H9 (cell line): ENCODE measurements around the gene CNOT11. TPM values are rescaled to one million over a fixed set of nuclear protein-coding genes. Genes with fewer than 3 reads are reported as not detected.
A peak's percentile ranks its signal among the peaks of the same experiment; 100 is the strongest.

ENCODE experiments used
- DNase-seq: peaks from one replicate; pipeline ENCODE4 v3.0.0-alpha.2; 2017
- H2AFZ ChIP-seq: one replicate; pipeline ENCODE4 v1.6.1; 2013; ENCODE audit warnings: mild to moderate bottlenecking, low read length, control low read depth, moderate library complexity
- H2AK5ac ChIP-seq: 2 replicates; pipeline ENCODE4 v1.6.1; 2013; ENCODE audit warnings: low read length, control low read depth, mixed read lengths; ENCODE audit not compliant: insufficient read length
- H2BK120ac ChIP-seq: one replicate; pipeline ENCODE4 v1.6.1; 2013; ENCODE audit warnings: low read depth, mild to moderate bottlenecking, low read length, control low read depth, inconsistent platforms; ENCODE audit not compliant: poor library complexity, severe bottlenecking
- H2BK12ac ChIP-seq: 2 replicates; pipeline ENCODE4 v1.6.1; 2013; ENCODE audit warnings: low read length, control low read depth, mixed read lengths, low read depth; ENCODE audit not compliant: insufficient read length
- H2BK15ac ChIP-seq: 2 replicates; pipeline ENCODE4 v1.6.1; 2013; ENCODE audit warnings: low read depth, low read length, control low read depth
- H2BK20ac ChIP-seq: one replicate; pipeline ENCODE4 v1.6.1; 2013; ENCODE audit warnings: low read depth, mild to moderate bottlenecking, low read length, control low read depth, inconsistent platforms; ENCODE audit not compliant: poor library complexity, severe bottlenecking
- H2BK5ac ChIP-seq: 2 replicates; pipeline ENCODE4 v1.6.1; 2013; ENCODE audit warnings: low read length, control low read depth, mixed read lengths; ENCODE audit not compliant: insufficient read length
- H3K14ac ChIP-seq: 2 replicates; pipeline ENCODE4 v1.6.1; 2013; ENCODE audit warnings: low read length, control low read depth; ENCODE audit not compliant: insufficient read depth
- H3K18ac ChIP-seq: 2 replicates; pipeline ENCODE4 v1.6.1; 2013; ENCODE audit warnings: low read depth, mild to moderate bottlenecking, mixed read lengths, low read length, control low read depth; ENCODE audit not compliant: insufficient read length
- H3K23ac ChIP-seq: 2 replicates; pipeline ENCODE4 v1.6.1; 2013; ENCODE audit warnings: low read length, control low read depth, mixed read lengths, low read depth; ENCODE audit not compliant: insufficient read length
- H3K23me2 ChIP-seq: 2 replicates; pipeline ENCODE4 v1.6.1; 2013; ENCODE audit warnings: low read depth, mild to moderate bottlenecking, mixed read lengths, low read length, control low read depth; ENCODE audit not compliant: insufficient read length, poor library complexity, severe bottlenecking
- H3K27ac ChIP-seq: 2 replicates; pipeline ENCODE4 v1.5.1; 2013; ENCODE audit warnings: low read length, control low read depth, mixed read lengths, low read depth; ENCODE audit not compliant: insufficient read length
- H3K27me3 ChIP-seq: 2 replicates; pipeline ENCODE4 v1.6.1; 2013; ENCODE audit warnings: low read length, control low read depth, inconsistent platforms; ENCODE audit not compliant: insufficient read depth
- H3K4ac ChIP-seq: 2 replicates; pipeline ENCODE4 v1.6.1; 2013; ENCODE audit warnings: low read depth, mild to moderate bottlenecking, control low read depth, inconsistent platforms, low read length, moderate library complexity
- H3K4me1 ChIP-seq: 2 replicates; pipeline ENCODE4 v1.6.1; 2013; ENCODE audit warnings: low read length, control low read depth, inconsistent platforms; ENCODE audit not compliant: insufficient read depth
- H3K4me2 ChIP-seq: 2 replicates; pipeline ENCODE4 v1.6.1; 2013; ENCODE audit warnings: low read length, control low read depth, mixed read lengths; ENCODE audit not compliant: insufficient read length, insufficient read depth
- H3K56ac ChIP-seq: 2 replicates; pipeline ENCODE4 v1.6.1; 2013; ENCODE audit warnings: low read depth, mild to moderate bottlenecking, mixed read lengths, low read length, control low read depth; ENCODE audit not compliant: insufficient read length
- H3K79me1 ChIP-seq: 2 replicates; pipeline ENCODE4 v1.6.1; 2013; ENCODE audit warnings: low read depth, mild to moderate bottlenecking, moderate library complexity, low read length, control low read depth, inconsistent platforms; ENCODE audit not compliant: insufficient read depth, poor library complexity, severe bottlenecking
- H3K79me2 ChIP-seq: 2 replicates; pipeline ENCODE4 v1.6.1; 2013; ENCODE audit warnings: low read length, control low read depth, inconsistent platforms; ENCODE audit not compliant: insufficient read depth
- H3K9ac ChIP-seq: 2 replicates; pipeline ENCODE4 v1.6.1; 2013; ENCODE audit warnings: low read length, control low read depth, mixed read lengths; ENCODE audit not compliant: insufficient read length; ENCODE audit errors: extremely low read depth
- H3K9me3 ChIP-seq: one replicate; pipeline ENCODE4 v1.6.1; 2013; ENCODE audit warnings: low read depth, low read length, inconsistent platforms; ENCODE audit not compliant: control insufficient read depth
- H3T11ph ChIP-seq: one replicate; pipeline ENCODE4 v1.6.1; 2013; ENCODE audit warnings: mild to moderate bottlenecking, low read length, control low read depth, inconsistent platforms
- H4K20me1 ChIP-seq: one replicate; pipeline ENCODE4 v1.6.1; 2013; ENCODE audit not compliant: control insufficient read depth, insufficient read length, insufficient read depth
- H4K5ac ChIP-seq: 2 replicates; pipeline ENCODE4 v1.6.1; 2013; ENCODE audit warnings: low read depth, mild to moderate bottlenecking, mixed read lengths, low read length, control low read depth; ENCODE audit not compliant: insufficient read length
- H4K8ac ChIP-seq: replicated peaks from 2 replicates; pipeline ENCODE4 v1.6.1; 2013; ENCODE audit warnings: low read length, control low read depth, mixed read lengths, low read depth; ENCODE audit not compliant: insufficient read length
- H4K91ac ChIP-seq: 2 replicates; pipeline ENCODE4 v1.6.1; 2013; ENCODE audit warnings: low read depth, mild to moderate bottlenecking, moderate library complexity, mixed read lengths, low read length, control low read depth; ENCODE audit not compliant: insufficient read length
- H3K27ac Mint-ChIP-seq, 3 experiments: 2 replicates in 2 of 3; 3 replicates in 1 of 3; pipeline ENCODE4 v1.8.0; 2020 to 2021; ENCODE audit warnings: mixed read lengths in 3 of 3, mild to moderate bottlenecking in 1 of 3, moderate library complexity in 1 of 3
- H3K27me3 Mint-ChIP-seq: 2 replicates; pipeline ENCODE4 v1.8.0; 2021; ENCODE audit warnings: low read depth, mild to moderate bottlenecking, moderate library complexity, mixed read lengths
- H3K36me3 Mint-ChIP-seq, 3 experiments: 2 replicates in 2 of 3; 3 replicates in 1 of 3; pipeline ENCODE4 v1.8.0; 2020 to 2021; ENCODE audit warnings: low read depth in 3 of 3, mixed read lengths in 3 of 3; ENCODE audit not compliant: insufficient read depth in 1 of 3
- H3K4me1 Mint-ChIP-seq, 2 experiments: 2 replicates each; pipeline ENCODE4 v1.8.0; 2020; ENCODE audit warnings: mixed read lengths in 2 of 2
- H3K4me3 Mint-ChIP-seq, 2 experiments: 2 replicates in 1 of 2; 3 replicates in 1 of 2; pipeline ENCODE4 v1.8.0; 2020 to 2021; ENCODE audit warnings: mild to moderate bottlenecking in 2 of 2, mixed read lengths in 2 of 2, moderate library complexity in 1 of 2
- H3K9me3 Mint-ChIP-seq, 2 experiments: 2 replicates in 1 of 2; 3 replicates in 1 of 2; pipeline ENCODE4 v1.8.0; 2020; ENCODE audit warnings: mild to moderate bottlenecking in 2 of 2, mixed read lengths in 2 of 2, moderate library complexity in 1 of 2
- WGBS: extraction: QIAGEN DNeasy Blood & Tissue Kit; methylation state at CpG from one replicate; pipeline ENCODE4 v1.1.7; 2013; ENCODE audit warnings: missing lambda C conversion rate, low lambda C conversion rate, mixed read lengths; ENCODE audit not compliant: insufficient read length; ENCODE audit errors: extremely low coverage; 5-methylcytosine and 5-hydroxymethylcytosine counted together
- total RNA-seq: library from RNA; stranded (reverse); gene quantifications from 2 replicates; pipeline ENCODE4 v1.2.1, GENCODE V29; 2021
- TF ChIP-seq, protein P1 (sequence below): fragments of 200-600 bp; sonication (generic); conservative IDR thresholded peaks from 3 replicates; pipeline ENCODE4 v1.8.0; 2021; ENCODE audit warnings: antibody characterized with exemption, mild to moderate bottlenecking

CNOT11 gene
- total RNA-seq, 1 experiment from 2014 or later: 46.8 TPM

DNA sequence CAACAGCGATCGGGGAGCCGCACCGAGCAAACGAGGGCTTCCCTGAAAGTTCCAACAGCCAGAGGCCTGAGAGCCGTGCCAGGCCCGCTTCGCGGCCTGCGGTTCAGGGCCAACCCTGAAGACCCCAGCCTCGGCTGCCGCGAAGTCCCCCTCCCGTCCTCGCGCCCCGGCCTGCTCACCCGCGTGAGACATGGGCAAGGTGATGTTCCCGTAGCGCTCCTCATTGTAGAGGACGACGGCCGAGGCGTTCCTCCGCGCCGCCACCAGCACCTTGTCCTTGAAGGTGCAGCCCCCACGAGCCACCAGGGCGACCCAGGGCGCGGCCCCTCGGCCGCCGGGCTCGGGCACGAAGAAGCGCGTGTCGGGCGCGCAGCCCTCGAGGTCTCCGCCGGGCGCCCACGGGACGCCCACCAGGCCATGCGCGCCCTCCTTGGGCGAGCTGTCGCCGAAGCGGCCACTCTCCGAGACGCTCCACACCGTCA, 55.3 kb downstream of the CNOT11 start:
- H3K79me2 ChIP-seq: peaks cover 24% of the 10 kb centered on the region
- H3K9me3 ChIP-seq: no peaks in the 10 kb centered on the region
- H3T11ph ChIP-seq: no peak overlapping the region
- peak overlapping the region; percentile 82 to 92 for H3K4me3 Mint-ChIP-seq
- TF ChIP-seq, protein P1, sequence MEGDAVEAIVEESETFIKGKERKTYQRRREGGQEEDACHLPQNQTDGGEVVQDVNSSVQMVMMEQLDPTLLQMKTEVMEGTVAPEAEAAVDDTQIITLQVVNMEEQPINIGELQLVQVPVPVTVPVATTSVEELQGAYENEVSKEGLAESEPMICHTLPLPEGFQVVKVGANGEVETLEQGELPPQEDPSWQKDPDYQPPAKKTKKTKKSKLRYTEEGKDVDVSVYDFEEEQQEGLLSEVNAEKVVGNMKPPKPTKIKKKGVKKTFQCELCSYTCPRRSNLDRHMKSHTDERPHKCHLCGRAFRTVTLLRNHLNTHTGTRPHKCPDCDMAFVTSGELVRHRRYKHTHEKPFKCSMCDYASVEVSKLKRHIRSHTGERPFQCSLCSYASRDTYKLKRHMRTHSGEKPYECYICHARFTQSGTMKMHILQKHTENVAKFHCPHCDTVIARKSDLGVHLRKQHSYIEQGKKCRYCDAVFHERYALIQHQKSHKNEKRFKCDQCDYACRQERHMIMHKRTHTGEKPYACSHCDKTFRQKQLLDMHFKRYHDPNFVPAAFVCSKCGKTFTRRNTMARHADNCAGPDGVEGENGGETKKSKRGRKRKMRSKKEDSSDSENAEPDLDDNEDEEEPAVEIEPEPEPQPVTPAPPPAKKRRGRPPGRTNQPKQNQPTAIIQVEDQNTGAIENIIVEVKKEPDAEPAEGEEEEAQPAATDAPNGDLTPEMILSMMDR: no peak
- H4K20me1 ChIP-seq: no peaks in the 10 kb centered on the region
- no peak overlapping the region for H4K91ac ChIP-seq
- H3K27me3 ChIP-seq: no peaks in the 10 kb centered on the region
- WGBS: no CpG with 5 or more reads among the region's 57 CpGs
- no peak overlapping the region for H3K18ac ChIP-seq
- no peak overlapping the region for H2BK20ac ChIP-seq
- no peak overlapping the region for H2BK5ac ChIP-seq
- H3K9ac ChIP-seq: peak overlapping the region; percentile 74
- H2AK5ac ChIP-seq: no peak overlapping the region
- no peak overlapping the region for H4K5ac ChIP-seq
- H3K56ac ChIP-seq: no peak overlapping the region
- no peaks in the 10 kb centered on the region for H3K9me3 Mint-ChIP-seq
- peak overlapping the region; percentile 75 for H3K14ac ChIP-seq
- no peak overlapping the region for H2BK15ac ChIP-seq
- no peak overlapping the region for H2BK12ac ChIP-seq
- H3K4ac ChIP-seq: no peak overlapping the region
- H3K27ac ChIP-seq: no peak overlapping the region
- no peak for DNase-seq
- no peak overlapping the region for H2AFZ ChIP-seq
- peaks cover 17% of the 10 kb centered on the region for H3K23me2 ChIP-seq
- peaks cover 33 to 34% of the 10 kb centered on the region in 2 experiments for H3K4me1 Mint-ChIP-seq
- H3K4me2 ChIP-seq: peak overlapping the region; percentile 94
- peaks cover 7% of the 10 kb centered on the region; the same call in 1 of the 2 replicates for H3K4me1 ChIP-seq
- H3K36me3 Mint-ChIP-seq: peaks cover 2 to 5% (median 3%) of the 10 kb centered on the region in 3 experiments; a peak in 4 of 7 replicates
- H3K23ac ChIP-seq: no peak overlapping the region
- no peak overlapping the region for H2BK120ac ChIP-seq
- peaks cover 11% of the 10 kb centered on the region for H3K79me1 ChIP-seq
- H4K8ac ChIP-seq: no peak overlapping the region
- peaks cover 7% of the 10 kb centered on the region; the same call in 1 of the 2 replicates for H3K27me3 Mint-ChIP-seq
- H3K27ac Mint-ChIP-seq: 0 out of 7 replicates have a peak overlapping the region, but pooled peaks of 1 of the 3 experiments have one; percentile 6
